Activated CD8-positive, alpha-beta T cell treated with anti-CD3 and anti-CD28 coated beads for 36 hours (primary cell): ENCODE measurements around the gene TMA7. TPM values are rescaled to one million over a fixed set of nuclear protein-coding genes. Genes with fewer than 3 reads are reported as not detected.

ENCODE experiments used
- ATAC-seq: fragments of 200-7000 bp; cut with Tn5 transposase; one replicate; pipeline ENCODE4 v1.10.0; 2021; ENCODE audit warnings: mild to moderate bottlenecking, moderate library complexity
- CTCF ChIA-PET: fragments of 350-600 bp; sonication (Branson Sonifier 250); formaldehyde crosslinking; loops from one replicate; lab custom pipeline; 2021; ENCODE audit warnings: antibody characterized with exemption; lab: Charles Lee
- POLR2A ChIA-PET: fragments of 350-600 bp; sonication (Branson Sonifier 250); formaldehyde crosslinking; loops from one replicate; lab custom pipeline; 2021; ENCODE audit warnings: antibody characterized with exemption; lab: Charles Lee
- DNase-seq: peaks from one replicate; pipeline ENCODE4 v3.0.0-alpha.2; 2020
- H3K27ac Mint-ChIP-seq: one replicate; pipeline ENCODE4 v1.8.0; 2021; ENCODE audit warnings: mild to moderate bottlenecking, mixed read lengths
- H3K27me3 Mint-ChIP-seq: one replicate; pipeline ENCODE4 v1.8.0; 2021; ENCODE audit warnings: mixed read lengths
- H3K36me3 Mint-ChIP-seq: one replicate; pipeline ENCODE4 v1.8.0; 2021; ENCODE audit warnings: low read depth, mixed read lengths
- H3K4me1 Mint-ChIP-seq: one replicate; pipeline ENCODE4 v1.8.0; 2021; ENCODE audit warnings: low read depth, mixed read lengths
- H3K4me3 Mint-ChIP-seq: one replicate; pipeline ENCODE4 v1.8.0; 2021; ENCODE audit warnings: mild to moderate bottlenecking, moderate library complexity, mixed read lengths
- H3K9me3 Mint-ChIP-seq: one replicate; pipeline ENCODE4 v1.8.0; 2021; ENCODE audit warnings: mixed read lengths
- CTCF ChIP-seq: fragments of 200-600 bp; IDR thresholded peaks from one replicate; pipeline ENCODE4 v1.8.0; 2022; ENCODE audit warnings: antibody characterized with exemption, mild to moderate bottlenecking
- intact Hi-C: fragments of 100-400 bp; cut with micrococcal nuclease; formaldehyde crosslinking; loops from one replicate; pipeline ENCODE4 v1.10.0; 2022
- total RNA-seq, 2 experiments: library from RNA; stranded (reverse); gene quantifications; one replicate each; pipeline ENCODE4 v1.2.3, GENCODE V29; 2021

Gene TMA7
- total RNA-seq, 2 experiments from 2014 or later: 312 to 334 TPM

GRCh38 chr3:48402281-48402732 is 37.8 kb upstream of the TMA7 start:
- H3K27ac Mint-ChIP-seq: no peak overlapping the region
- intact Hi-C loops: loop anchor here (5.0 kb wide), 2 partner anchors 35 to 145 kb away; no protein-coding TSS in a partner anchor

GRCh38 chr3:48402907-48403306 is 37.1 kb upstream of the TMA7 start:
- H3K4me3 Mint-ChIP-seq: no peak overlapping the region
- TF ChIP-seq CTCF: no peak
- no peaks in the 10 kb centered on the region for H3K4me1 Mint-ChIP-seq
- no peak for ATAC-seq
- peaks cover 1% of the 10 kb centered on the region for H3K27me3 Mint-ChIP-seq
- DNase-seq: no peak
- intact Hi-C loops: loop anchor here (5.0 kb wide), 2 partner anchors 34 to 144 kb away; no protein-coding TSS in a partner anchor
- H3K9me3 Mint-ChIP-seq: no peaks in the 10 kb centered on the region
- CTCF ChIA-PET: interaction anchor here (1.2 to 12.8 kb wide), 3 partner anchors 32 to 156 kb away, joined by 4 to 312 read pairs (median 54); no protein-coding TSS in a partner anchor
- no peak overlapping the region for H3K27ac Mint-ChIP-seq
- no peaks in the 10 kb centered on the region for H3K36me3 Mint-ChIP-seq
- POLR2A ChIA-PET: no interaction called here

More at GRCh38 chr3:48402281-48402732, 37.8 kb upstream of the TMA7 start:
- no peak for ATAC-seq
- ChIA-PET CTCF (interaction anchor here (0.8 to 12.8 kb wide), 9 partner anchors 21 to 284 kb away, joined by 3 to 312 read pairs (median 16); partner anchors contain the start of gene PFKFB4), POLR2A (no interaction called here)
- Mint-ChIP-seq H3K4me3 (no peak overlapping the region), H3K9me3 (no peaks in the 10 kb centered on the region), H3K27me3 (peaks cover 1% of the 10 kb centered on the region), H3K4me1 (no peaks in the 10 kb centered on the region), H3K36me3 (no peaks in the 10 kb centered on the region)
- DNase-seq: peak; percentile 17
- no peak for TF ChIP-seq CTCF

- intact Hi-C loops: loop anchor here (5.0 kb wide), 2 partner anchors 34 to 144 kb away; no protein-coding TSS in a partner anchor
- no peaks in the 10 kb centered on the region for H3K36me3 Mint-ChIP-seq
- H3K9me3 Mint-ChIP-seq: no peaks in the 10 kb centered on the region
- ChIA-PET CTCF (interaction anchor here (1.2 to 12.8 kb wide), 3 partner anchors 31 to 155 kb away, joined by 4 to 312 read pairs (median 54); no protein-coding TSS in a partner anchor), POLR2A (interaction anchor here (0.6 kb wide), 1 partner anchor 407 kb away, joined by 3 read pairs; no protein-coding TSS in a partner anchor)
- no peak for DNase-seq
- H3K4me1 Mint-ChIP-seq: no peaks in the 10 kb centered on the region
- no peak for TF ChIP-seq CTCF
- no peak overlapping the region for H3K27ac Mint-ChIP-seq
- no peak overlapping the region for H3K4me3 Mint-ChIP-seq
- H3K27me3 Mint-ChIP-seq: peaks cover 1% of the 10 kb centered on the region
- no peak for ATAC-seq
Measured at GRCh38 chr3:48403533-48404439, 36.3 kb upstream of the TMA7 start.

- TF ChIP-seq CTCF: no peak
- Mint-ChIP-seq H3K36me3 (no peaks in the 10 kb centered on the region), H3K27ac (no peak overlapping the region), H3K27me3 (peaks cover 1% of the 10 kb centered on the region), H3K4me1 (no peaks in the 10 kb centered on the region), H3K4me3 (no peak overlapping the region), H3K9me3 (no peaks in the 10 kb centered on the region)
- CTCF ChIA-PET: interaction anchor here (1.0 to 12.8 kb wide), 2 partner anchors 30 to 144 kb away, joined by 4 to 312 read pairs; no protein-coding TSS in a partner anchor
- ATAC-seq: no peak
- POLR2A ChIA-PET: interaction anchor here (0.6 kb wide), 1 partner anchor 408 kb away, joined by 3 read pairs; no protein-coding TSS in a partner anchor
- intact Hi-C loops: loop anchor here (5.0 kb wide), 2 partner anchors 33 to 143 kb away; no protein-coding TSS in a partner anchor
- DNase-seq: no peak
Measured at GRCh38 chr3:48404440-48405342, 35.4 kb upstream of the TMA7 start.
